NCI-H69 (cell line): Measurements from ENCODE around the gene PRM1.
"Not testable (repeated sequence)": the region's sequence is repeated elsewhere in the genome, so short reads cannot be mapped to it uniquely, and the experiment has no call there.

Experiments
- DNase-seq: peaks from one replicate; lab custom pipeline; 2025; lab: John Stamatoyannopoulos, UW

Gene PRM1

DNA sequence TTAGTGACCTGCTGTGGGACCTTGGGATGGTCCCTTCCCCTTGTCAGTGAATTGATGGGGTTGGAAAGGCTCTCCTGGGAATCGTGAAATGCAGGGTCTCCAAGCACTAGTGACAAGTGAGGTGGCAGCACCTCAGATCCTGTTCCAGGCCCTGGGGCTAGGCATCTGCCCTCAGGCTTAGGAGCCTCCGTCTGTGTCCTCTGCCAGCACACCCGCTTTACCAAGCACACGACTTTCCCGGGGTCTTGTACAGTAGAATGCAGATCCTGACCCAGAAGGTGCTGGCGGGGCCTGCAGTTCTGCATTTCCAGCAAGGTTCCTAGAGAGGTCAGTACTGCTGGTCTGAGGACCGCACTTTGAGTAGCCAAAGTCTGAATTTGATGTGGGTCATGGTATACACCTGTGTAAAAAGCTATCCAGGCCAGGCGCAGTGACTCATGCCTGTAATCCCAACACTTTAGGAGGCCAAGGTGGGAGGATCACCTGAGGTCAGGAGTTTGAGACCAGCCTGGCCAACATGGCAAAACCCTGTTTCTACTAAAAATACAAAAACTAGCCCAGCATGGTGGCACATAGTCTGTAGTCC lies 33.3 kb upstream of the PRM1 start:
- DNase-seq: no peak

DNA sequence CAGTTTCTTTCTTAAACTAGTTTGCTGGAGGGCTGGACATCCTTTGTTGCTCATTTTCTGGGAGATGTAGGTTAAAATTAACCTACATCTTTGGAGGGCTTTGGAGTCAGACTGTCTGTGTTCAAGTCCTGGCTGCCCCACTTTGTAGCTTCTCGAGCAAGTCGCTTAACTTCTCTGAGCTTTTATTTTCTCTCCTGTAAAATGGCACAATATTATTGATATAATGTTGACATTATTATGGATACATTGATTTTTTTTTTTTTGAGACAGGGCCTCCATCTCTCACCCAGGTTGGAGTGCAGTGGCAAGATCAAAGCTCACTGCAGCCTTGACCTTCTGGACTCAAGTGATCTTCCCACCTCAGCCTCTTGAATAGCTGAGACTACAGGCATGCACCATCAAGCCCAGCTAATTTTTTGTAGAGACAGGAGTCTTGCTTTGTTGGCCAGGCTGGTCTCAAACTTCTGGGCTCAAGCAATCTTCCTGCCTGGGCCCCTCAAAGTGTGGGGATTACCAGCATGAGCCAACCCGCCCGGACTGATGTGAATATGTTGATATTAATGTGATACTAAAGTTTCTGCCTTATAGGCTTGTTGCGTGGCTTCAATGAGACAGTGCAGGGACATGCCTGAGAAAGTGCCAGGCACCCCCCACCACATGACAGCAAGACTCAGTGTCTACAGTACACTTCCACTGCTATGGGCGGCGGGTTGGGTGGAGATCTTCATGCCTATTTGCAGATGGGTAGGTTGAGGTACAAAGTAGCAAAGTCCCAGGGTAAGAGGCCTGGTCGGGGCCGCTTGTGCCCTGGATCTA lies 32.6 kb upstream of the PRM1 start:
- no peak for DNase-seq

DNA sequence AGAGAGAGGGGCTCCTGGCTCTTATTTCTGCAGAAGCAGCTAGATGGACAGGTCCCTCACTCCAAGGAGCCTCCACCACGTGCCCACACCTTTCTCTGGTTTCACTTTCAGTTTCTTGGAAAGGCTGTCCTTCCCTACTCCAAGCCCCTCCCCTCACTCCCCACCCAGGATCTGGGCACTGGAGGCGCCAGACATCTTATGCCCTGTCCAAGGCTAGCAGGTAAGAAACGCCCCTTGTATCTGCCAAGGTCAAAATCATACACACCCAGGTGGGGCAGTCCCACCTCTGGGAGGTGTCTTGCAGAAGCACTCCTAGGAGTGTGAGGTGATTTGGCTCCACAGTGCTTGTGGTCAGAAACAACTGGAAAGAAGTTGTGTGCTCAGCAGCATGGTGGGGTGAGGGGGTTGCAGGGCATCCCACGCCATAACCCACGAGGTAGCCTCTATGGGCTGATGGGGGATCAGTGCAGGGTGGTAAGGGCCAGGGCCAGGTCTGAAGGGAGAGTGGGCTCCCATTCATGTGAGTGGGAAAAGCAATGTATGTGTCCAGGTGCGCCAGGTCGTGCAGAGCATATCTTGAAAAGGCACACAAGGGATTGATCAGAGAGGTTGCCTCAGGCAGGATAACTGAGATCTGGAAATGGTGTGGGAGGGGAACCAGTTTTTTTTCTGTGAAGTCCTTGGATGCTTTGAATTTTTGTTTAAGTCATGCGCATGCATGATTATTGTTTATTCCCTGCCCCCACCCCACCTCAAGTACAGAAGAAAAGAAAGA lies 31.8 kb upstream of the PRM1 start:
- DNase-seq: peak; percentile 77

GRCh38 chr16:11310997-11311561 lies 29.9 kb upstream of the PRM1 start:
- DNase-seq: no peak

DNA sequence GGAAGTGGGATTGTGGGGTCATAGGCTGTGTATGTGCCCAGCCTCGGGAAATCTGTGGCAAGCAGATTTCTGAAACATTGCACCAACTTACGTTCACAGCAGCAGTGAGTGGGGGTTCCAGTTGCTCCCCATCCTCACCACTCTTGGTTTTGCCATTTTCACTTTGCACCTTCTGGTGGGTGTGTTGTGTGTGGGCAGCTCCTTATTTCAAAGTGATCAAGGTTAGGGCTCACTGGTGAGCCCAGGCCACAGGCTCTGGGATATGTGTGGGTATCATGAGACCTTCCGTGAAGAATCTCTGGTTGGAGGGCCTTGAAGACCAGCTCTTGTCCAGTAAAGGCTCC lies 29.5 kb upstream of the PRM1 start:
- DNase-seq: no peak

DNA sequence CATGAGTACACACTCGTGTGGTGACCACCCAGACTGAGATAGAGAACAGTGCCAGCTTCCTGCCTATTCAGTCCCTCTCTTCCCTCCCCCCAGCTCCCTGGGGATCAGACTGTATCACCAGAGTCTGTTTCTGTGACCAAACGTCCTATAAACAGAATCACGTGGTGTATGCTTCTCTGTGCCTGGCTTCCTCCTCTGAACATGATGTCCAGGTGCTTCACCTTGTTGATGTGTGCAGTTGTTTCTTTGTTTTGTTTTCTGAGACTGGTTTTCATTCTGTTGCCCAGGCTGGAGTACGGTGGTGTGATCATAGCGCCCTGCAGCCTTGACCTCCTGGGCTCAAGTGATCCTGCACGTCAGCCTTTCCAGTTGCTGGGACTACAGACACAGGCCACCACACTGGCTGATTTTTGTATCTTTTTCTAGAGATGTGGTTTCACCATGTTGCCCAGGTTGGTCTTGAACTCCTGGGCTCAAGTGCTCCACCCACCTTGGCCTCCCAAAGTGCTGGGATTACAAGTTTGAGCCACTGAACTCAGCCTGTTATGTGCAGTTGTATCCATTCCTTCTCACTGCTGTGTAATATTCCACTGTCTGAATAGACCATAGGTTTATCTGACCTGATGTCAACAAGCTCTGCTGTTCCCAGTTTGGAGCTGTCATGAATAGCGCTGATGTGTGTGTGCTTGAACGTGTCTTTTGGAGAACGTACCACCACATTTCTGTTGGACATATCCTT lies 28.9 kb upstream of the PRM1 start:
- peak; percentile 58 for DNase-seq

GRCh38 chr16:11308493-11309283 lies 27.6 kb upstream of the PRM1 start:
- DNase-seq: no peak

DNA sequence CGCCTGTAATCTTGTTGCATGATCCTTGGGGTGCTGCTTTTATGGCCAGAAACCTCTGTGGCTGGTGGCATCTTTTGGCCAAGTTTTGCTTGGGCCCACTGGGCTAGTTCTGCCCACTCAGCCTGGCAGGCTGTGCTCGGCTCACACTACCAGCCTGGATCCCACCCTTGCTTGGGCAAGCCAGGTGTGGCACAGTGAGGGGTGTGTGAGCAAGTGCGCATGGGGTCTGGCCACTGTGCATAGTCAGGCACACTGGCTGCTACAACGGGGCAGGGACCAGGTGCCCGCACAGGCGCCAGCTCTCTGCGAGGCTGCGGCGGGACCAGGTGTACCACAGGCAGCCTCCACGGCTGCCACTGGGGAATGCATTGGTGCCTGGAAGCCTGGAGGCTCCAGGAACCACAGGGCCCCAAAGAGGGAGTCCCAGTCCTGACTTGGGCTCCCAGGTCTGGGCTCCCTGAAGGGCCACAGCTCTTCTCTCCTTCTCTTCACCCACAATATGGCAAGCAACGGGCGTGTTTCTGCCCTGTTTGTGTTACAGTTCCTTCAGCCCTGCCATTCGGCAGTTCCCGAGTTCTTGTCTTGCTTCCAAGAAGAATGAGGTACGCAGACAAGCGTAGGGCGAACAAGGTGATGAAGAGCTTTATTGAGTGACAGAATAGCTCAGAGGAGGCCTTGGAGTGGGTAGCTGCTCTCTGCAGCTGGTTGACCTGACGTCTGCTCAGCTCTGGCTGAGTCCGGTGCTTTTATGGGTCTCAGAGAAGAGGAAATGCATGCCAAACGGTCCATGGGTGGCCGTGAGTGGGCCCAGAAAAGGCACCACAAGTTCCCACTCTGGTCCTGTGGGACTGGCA lies 26.7 kb upstream of the PRM1 start:
- DNase-seq: no peak

DNA sequence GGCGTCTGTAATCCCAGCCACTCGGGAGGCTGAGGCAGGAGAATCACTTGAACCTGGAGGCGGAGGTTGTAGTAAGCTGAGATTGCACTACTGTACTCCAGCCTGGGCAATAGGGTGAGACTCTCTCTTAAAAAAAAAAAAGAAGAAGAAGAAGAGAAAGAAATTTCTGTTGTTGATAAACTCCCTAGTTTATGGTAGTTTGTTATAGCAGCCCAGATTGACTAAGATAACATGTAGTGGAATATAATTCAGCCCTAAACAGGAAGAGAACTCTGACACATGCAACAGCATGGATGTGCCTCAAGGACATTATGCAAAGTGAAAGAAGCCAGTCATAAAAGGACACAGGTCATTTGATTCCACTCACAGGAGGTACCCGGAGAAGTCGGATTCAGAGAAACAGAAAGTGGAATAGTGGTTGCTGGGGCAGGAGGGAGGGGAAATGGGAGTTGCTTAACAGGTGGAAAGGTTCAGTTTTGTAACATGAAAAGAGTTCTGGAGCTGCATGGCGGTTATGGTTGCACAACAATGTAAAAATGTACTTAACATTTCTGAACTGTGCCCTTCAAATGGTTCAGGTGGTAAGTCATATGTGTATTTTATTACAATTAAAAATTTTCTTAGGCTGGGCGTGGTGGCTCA lies 26.0 kb upstream of the PRM1 start:
- no peak for DNase-seq

DNA sequence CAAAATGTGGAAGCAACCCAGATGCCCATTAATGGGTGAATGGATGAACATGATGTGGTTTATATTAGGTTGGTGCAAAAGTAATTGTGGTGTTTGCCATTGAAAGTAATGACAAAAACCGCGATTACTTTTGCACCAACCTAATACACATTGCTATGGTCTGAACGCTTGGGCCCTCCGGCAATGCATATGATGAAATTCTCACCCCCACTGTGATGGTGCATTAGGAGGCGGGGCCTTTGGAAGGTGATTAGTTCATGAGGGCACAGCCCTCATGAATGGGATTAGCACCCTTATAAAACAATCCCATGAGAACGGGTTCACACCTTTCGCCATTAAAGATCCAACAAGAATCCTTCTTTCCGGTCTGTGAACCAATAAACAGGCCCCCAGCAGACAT lies 25.3 kb upstream of the PRM1 start:
- no peak for DNase-seq

- DNase-seq: peak; percentile 55
Measured at GRCh38 chr16:11303405-11304138, 22.4 kb upstream of the PRM1 start.

DNA sequence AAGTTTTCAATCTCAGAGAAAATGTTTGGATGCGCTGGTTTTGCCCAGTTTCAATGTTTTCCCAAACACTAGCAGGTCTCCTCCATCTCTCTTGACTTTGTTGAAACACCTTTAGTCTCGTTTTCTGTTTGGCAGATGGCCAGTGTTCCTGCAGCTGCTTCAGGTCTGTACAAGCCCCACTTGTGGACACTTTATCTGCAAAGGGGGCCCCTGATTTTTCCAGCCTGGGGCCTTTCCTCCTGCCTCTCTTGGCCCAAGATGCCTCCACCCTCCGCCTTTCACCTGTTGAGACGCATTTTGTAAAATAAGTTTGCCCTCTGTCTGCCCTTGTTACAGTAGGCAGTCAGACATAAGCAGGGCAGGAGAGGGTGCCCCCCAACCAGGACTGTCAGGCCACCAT lies 21.8 kb upstream of the PRM1 start:
- peak; percentile 83 for DNase-seq

GRCh38 chr16:11301645-11302501 lies 20.7 kb upstream of the PRM1 start:
- no peak for DNase-seq

DNA sequence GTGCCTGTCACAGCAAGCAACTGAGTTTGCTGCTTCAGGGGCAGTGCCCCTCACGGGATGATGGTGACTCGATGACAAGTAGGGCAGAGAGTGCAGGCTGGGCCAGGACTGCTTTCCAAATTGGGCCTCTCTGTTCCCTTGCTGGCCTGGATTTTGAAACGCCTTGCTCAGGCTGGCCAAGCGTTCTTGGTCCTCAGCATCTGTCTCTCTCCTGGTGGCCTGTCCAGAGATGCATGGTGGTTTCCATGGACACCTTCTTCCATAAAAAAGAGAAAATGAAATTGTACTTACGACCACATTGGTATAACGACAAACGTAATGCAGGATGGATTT lies 19.4 kb upstream of the PRM1 start:
- DNase-seq: no peak

DNA sequence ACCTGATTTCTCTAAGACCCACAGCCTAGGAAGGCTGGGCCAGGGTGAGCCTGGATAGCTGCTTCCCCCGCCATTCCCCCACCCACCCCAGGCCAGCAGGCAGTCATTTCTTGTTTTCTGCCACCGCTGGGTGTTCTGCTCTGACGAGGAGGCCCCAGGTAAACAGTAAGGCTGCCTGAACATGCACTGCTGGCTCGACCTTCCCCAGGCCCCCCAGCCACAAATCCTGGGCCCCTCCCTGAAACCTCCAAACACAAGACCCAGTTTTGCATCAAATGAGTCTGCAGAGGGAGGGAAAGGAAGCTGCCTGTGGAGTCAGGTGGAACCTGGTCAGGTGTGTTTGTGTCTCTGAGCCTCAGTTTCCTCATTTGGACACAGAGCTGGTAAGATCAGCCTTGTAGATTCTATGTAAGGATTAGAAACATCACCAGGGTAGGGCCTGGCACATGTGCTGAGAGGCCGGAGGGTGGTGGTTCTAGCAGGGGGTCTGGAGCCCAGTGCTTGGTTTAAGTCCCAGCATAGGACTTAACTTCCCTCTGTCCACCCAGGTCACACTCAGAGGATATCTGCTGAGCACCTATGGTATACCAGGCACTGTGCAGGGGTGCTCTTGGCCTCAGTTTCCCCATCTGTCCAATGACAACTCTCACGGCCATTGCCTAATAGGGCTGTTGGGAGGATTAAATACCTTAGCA lies 18.9 kb upstream of the PRM1 start:
- DNase-seq: no peak

- DNase-seq: not testable (repeated sequence)
Measured at GRCh38 chr16:11298950-11299547, 17.9 kb upstream of the PRM1 start.
